ENCODE data around the gene EIF2B2.

- TF ChIP-seq POLR2A (IDR thresholded peaks at IDR 0.05) (no peak), CTCF (IDR thresholded peaks at IDR 0.05) (no peak)
Measured at GRCh38 chr14:74954232-74954946, 48.3 kb upstream of the EIF2B2 start.

Data from adrenal gland (tissue), 5 donors.